Parathyroid adenoma (tissue), 2 donors: ENCODE data around the gene RGMB.

Experiments
- H2AFZ ChIP-seq: fragments of 300-600 bp; sonication (generic); one replicate; pipeline ENCODE4 v1.7.0; 2017; ENCODE audit warnings: antibody characterized with exemption, mild to moderate bottlenecking
- H3K27ac ChIP-seq: fragments of 300-600 bp; sonication (generic); one replicate; pipeline ENCODE4 v1.7.0; 2017
- H3K27me3 ChIP-seq: fragments of 300-600 bp; sonication (generic); one replicate; pipeline ENCODE4 v1.7.0; 2017; ENCODE audit warnings: low read length; ENCODE audit not compliant: control insufficient read depth, insufficient read depth
- H3K36me3 ChIP-seq: fragments of 300-600 bp; sonication (generic); one replicate; pipeline ENCODE4 v1.7.0; 2017; ENCODE audit warnings: low read length; ENCODE audit not compliant: control insufficient read depth, insufficient read depth
- H3K4me1 ChIP-seq: fragments of 300-600 bp; sonication (generic); one replicate; pipeline ENCODE4 v1.7.0; 2017; ENCODE audit warnings: control low read depth
- H3K4me2 ChIP-seq: fragments of 300-600 bp; sonication (generic); one replicate; pipeline ENCODE4 v1.7.0; 2017; ENCODE audit warnings: low read length
- H3K4me3 ChIP-seq: fragments of 300-600 bp; sonication (generic); one replicate; pipeline ENCODE4 v1.7.0; 2017; ENCODE audit warnings: low read depth, low read length
- H3K79me2 ChIP-seq: fragments of 300-600 bp; sonication (generic); one replicate; pipeline ENCODE4 v1.7.0; 2017; ENCODE audit warnings: control low read depth
- H3K9ac ChIP-seq: fragments of 300-600 bp; sonication (generic); one replicate; pipeline ENCODE4 v1.7.0; 2017; ENCODE audit warnings: mild to moderate bottlenecking
- H3K9me3 ChIP-seq: fragments of 300-600 bp; sonication (generic); one replicate; pipeline ENCODE4 v1.7.0; 2017; ENCODE audit warnings: low read length; ENCODE audit not compliant: control insufficient read depth
- CTCF ChIP-seq: fragments of 300-600 bp; sonication (generic); IDR thresholded peaks from one replicate; pipeline ENCODE4 v1.7.0; 2017; ENCODE audit warnings: antibody characterized with exemption, mild to moderate bottlenecking
- donor health status: primary hyperparathyroidism.

RGMB gene

GRCh38 chr5:98839469-98840383, 66.3 kb downstream of the RGMB start:
- Histone ChIP-seq H3K79me2 (no peaks in the 10 kb centered on the region), H3K4me1 (no peaks in the 10 kb centered on the region), H3K4me2 (no peak overlapping the region), H3K27me3 (no peaks in the 10 kb centered on the region), H3K4me3 (no peak overlapping the region), H3K36me3 (no peaks in the 10 kb centered on the region), H3K9me3 (no peaks in the 10 kb centered on the region), H3K9ac (no peak overlapping the region), H2AFZ (no peak overlapping the region), H3K27ac (no peak overlapping the region)
- no peak for TF ChIP-seq CTCF

GRCh38 chr5:98840946-98841345, 67.5 kb downstream of the RGMB start:
- H3K27ac ChIP-seq: no peak overlapping the region

GRCh38 chr5:98843481-98843880, 70.0 kb downstream of the RGMB start:
- no peak overlapping the region for H3K4me2 ChIP-seq
- no peaks in the 10 kb centered on the region for H3K36me3 ChIP-seq
- H3K27ac ChIP-seq: no peak overlapping the region
- H3K9ac ChIP-seq: no peak overlapping the region
- TF ChIP-seq CTCF: no peak
- H3K4me3 ChIP-seq: no peak overlapping the region
- H3K9me3 ChIP-seq: no peaks in the 10 kb centered on the region
- no peaks in the 10 kb centered on the region for H3K27me3 ChIP-seq
- no peaks in the 10 kb centered on the region for H3K79me2 ChIP-seq
- H2AFZ ChIP-seq: no peak overlapping the region
- H3K4me1 ChIP-seq: no peaks in the 10 kb centered on the region

More at GRCh38 chr5:98840946-98841345, 67.5 kb downstream of the RGMB start:
- Histone ChIP-seq H3K4me3 (no peak overlapping the region), H3K4me2 (no peak overlapping the region), H3K36me3 (no peaks in the 10 kb centered on the region), H3K9me3 (no peaks in the 10 kb centered on the region), H3K79me2 (no peaks in the 10 kb centered on the region), H2AFZ (no peak overlapping the region), H3K4me1 (no peaks in the 10 kb centered on the region), H3K27me3 (no peaks in the 10 kb centered on the region), H3K9ac (no peak overlapping the region)
- TF ChIP-seq CTCF: no peak

- TF ChIP-seq CTCF: no peak
- no peak overlapping the region for H2AFZ ChIP-seq
- H3K4me2 ChIP-seq: no peak overlapping the region
- H3K9me3 ChIP-seq: no peaks in the 10 kb centered on the region
- H3K27ac ChIP-seq: no peak overlapping the region
- no peak overlapping the region for H3K4me3 ChIP-seq
- H3K27me3 ChIP-seq: no peaks in the 10 kb centered on the region
- no peak overlapping the region for H3K9ac ChIP-seq
- H3K36me3 ChIP-seq: no peaks in the 10 kb centered on the region
- H3K4me1 ChIP-seq: no peaks in the 10 kb centered on the region
- H3K79me2 ChIP-seq: no peaks in the 10 kb centered on the region
Measured at GRCh38 chr5:98844865-98845264, 71.4 kb downstream of the RGMB start.

- Histone ChIP-seq H3K9me3 (no peaks in the 10 kb centered on the region), H3K79me2 (no peaks in the 10 kb centered on the region), H3K9ac (no peak overlapping the region), H3K4me3 (no peak overlapping the region), H3K27me3 (no peaks in the 10 kb centered on the region), H3K4me1 (no peaks in the 10 kb centered on the region), H3K4me2 (no peak overlapping the region), H2AFZ (no peak overlapping the region), H3K27ac (no peak overlapping the region), H3K36me3 (no peaks in the 10 kb centered on the region)
- no peak for TF ChIP-seq CTCF
Measured at GRCh38 chr5:98845878-98846277, 72.4 kb downstream of the RGMB start.
